ENCODE data around the gene ATXN1. TPM values are rescaled to one million over a fixed set of nuclear protein-coding genes. Genes with fewer than 3 reads are reported as not detected.

ATXN1 gene
- total RNA-seq, 1 donor from 2014 or later, result 9.1 TPM

- DNase-seq (ENCODE audit: low read depth in 2 of 2), result no peak
Measured at GRCh38 chr6:16578695-16579285, 182.5 kb downstream of the ATXN1 start.

GRCh38 chr6:16576451-16577368 lies 184.6 kb downstream of the ATXN1 start:
- no peak for DNase-seq (ENCODE audit: low read depth in 2 of 2)

- DNase-seq (ENCODE audit: low read depth in 2 of 2), result no peak
Measured at GRCh38 chr6:16575655-16576054, 185.6 kb downstream of the ATXN1 start.

GRCh38 chr6:16572943-16573342 lies 188.3 kb downstream of the ATXN1 start:
- no peak for DNase-seq (ENCODE audit: low read depth in 2 of 2)

GRCh38 chr6:16572317-16572716 lies 188.9 kb downstream of the ATXN1 start:
- no peak for DNase-seq (ENCODE audit: low read depth in 2 of 2)

- no peak for DNase-seq (ENCODE audit: low read depth in 2 of 2)
Measured at GRCh38 chr6:16570946-16571345, 190.3 kb downstream of the ATXN1 start.

GRCh38 chr6:16570221-16570553 lies 191.1 kb downstream of the ATXN1 start:
- DNase-seq (ENCODE audit: low read depth in 2 of 2), result no peak

GRCh38 chr6:16568128-16568527 lies 193.1 kb downstream of the ATXN1 start:
- no peak for DNase-seq (ENCODE audit: low read depth in 2 of 2)

- DNase-seq (ENCODE audit: low read depth in 2 of 2), result no peak
Measured at GRCh38 chr6:16567071-16567470, 194.2 kb downstream of the ATXN1 start.

- DNase-seq (ENCODE audit: low read depth in 2 of 2), result no peak
Measured at GRCh38 chr6:16564436-16564835, 196.8 kb downstream of the ATXN1 start.

- no peak for DNase-seq (ENCODE audit: low read depth in 2 of 2)
Measured at GRCh38 chr6:16563628-16564240, 197.5 kb downstream of the ATXN1 start.

GRCh38 chr6:16562498-16562897 lies 198.8 kb downstream of the ATXN1 start:
- no peak for DNase-seq (ENCODE audit: low read depth in 2 of 2)

GRCh38 chr6:16559071-16559470 lies 202.2 kb downstream of the ATXN1 start:
- DNase-seq (ENCODE audit: low read depth in 2 of 2), result no peak

GRCh38 chr6:16555550-16555949 lies 205.7 kb downstream of the ATXN1 start:
- no peak for DNase-seq (ENCODE audit: low read depth in 2 of 2)

GRCh38 chr6:16553531-16553930 lies 207.7 kb downstream of the ATXN1 start:
- DNase-seq (ENCODE audit: low read depth in 2 of 2), result no peak

GRCh38 chr6:16551466-16551865 lies 209.8 kb downstream of the ATXN1 start:
- DNase-seq (ENCODE audit: low read depth in 2 of 2), result no peak

- no peak for DNase-seq (ENCODE audit: low read depth in 2 of 2)
Measured at GRCh38 chr6:16548121-16548520, 213.1 kb downstream of the ATXN1 start.

GRCh38 chr6:16547587-16547986 lies 213.7 kb downstream of the ATXN1 start:
- DNase-seq (ENCODE audit: low read depth in 2 of 2), result no peak

GRCh38 chr6:16546861-16547260 lies 214.4 kb downstream of the ATXN1 start:
- no peak for DNase-seq (ENCODE audit: low read depth in 2 of 2)

GRCh38 chr6:16545382-16545781 lies 215.9 kb downstream of the ATXN1 start:
- DNase-seq (ENCODE audit: low read depth in 2 of 2), result no peak

GRCh38 chr6:16544521-16544920 lies 216.7 kb downstream of the ATXN1 start:
- DNase-seq (ENCODE audit: low read depth in 2 of 2), result no peak

GRCh38 chr6:16544006-16544405 lies 217.3 kb downstream of the ATXN1 start:
- DNase-seq (ENCODE audit: low read depth in 2 of 2), result peak in 1 of 2 donors; percentile 21

GRCh38 chr6:16543521-16543920 lies 217.7 kb downstream of the ATXN1 start:
- DNase-seq (ENCODE audit: low read depth in 2 of 2), result no peak

Measured in dermis microvascular lymphatic vessel endothelial cell (primary cell).